Measurements from ENCODE around the gene PSMB5.
"Not testable (repeated sequence)": the region's sequence is repeated elsewhere in the genome, so short reads cannot be mapped to it uniquely, and the experiment has no call there.

Gene PSMB5

GRCh38 chr14:23020143-23021128 is 14.3 kb downstream of the PSMB5 start:
- DNase-seq (ENCODE audit: low read depth in 2 of 3, low spot score in 1 of 3) = no peak

GRCh38 chr14:23018107-23018506 is 16.6 kb downstream of the PSMB5 start:
- no peak for DNase-seq (ENCODE audit: low read depth in 2 of 3, low spot score in 1 of 3)

DNA sequence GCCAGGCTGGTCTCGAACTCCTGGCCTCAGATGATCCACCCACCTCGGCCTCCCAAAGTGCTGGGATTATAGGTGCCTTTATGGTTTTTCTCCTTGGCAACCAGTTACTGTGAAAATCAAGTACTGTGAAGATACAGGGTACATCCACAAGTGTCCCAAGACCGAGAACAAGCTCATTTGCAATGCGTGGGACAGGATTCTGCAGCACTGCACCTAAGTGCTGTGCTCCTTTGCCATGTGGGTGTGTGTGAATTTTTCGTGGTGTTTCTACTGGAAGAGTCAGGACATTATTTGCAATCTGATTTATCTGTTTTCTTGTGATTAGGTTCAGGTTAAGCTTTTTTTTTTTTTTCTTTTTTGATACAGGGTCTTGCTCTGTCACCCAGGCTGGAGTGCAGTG is 17.6 kb downstream of the PSMB5 start:
- DNase-seq (ENCODE audit: low read depth in 2 of 3, low spot score in 1 of 3) = no peak

DNA sequence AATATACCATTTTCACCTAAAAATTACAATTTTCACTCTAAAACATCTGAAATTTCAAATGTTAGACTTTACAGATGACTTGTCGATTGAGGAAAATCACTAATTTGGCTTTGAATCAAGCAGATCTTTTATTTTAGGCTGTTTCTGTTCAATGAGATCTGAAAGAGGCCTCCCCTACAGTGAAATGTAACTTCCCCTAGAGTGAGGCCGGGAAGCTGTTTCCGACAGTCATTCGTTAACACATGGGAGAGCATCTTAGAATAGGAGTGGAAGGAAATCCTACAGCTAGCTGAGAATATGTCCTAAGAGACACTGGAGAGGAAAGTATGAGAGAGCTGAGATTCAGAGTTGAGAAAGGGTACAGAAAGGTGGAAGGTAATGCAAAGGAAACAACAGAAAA is 19.1 kb downstream of the PSMB5 start:
- DNase-seq (ENCODE audit: low read depth in 2 of 3, low spot score in 1 of 3) = no peak

- not testable (repeated sequence) for DNase-seq (ENCODE audit: low read depth in 2 of 3, low spot score in 1 of 3)
Observed at GRCh38 chr14:23013749-23014054, 21.0 kb downstream of the PSMB5 start.

GRCh38 chr14:23013054-23013748 is 21.5 kb downstream of the PSMB5 start:
- no peak for DNase-seq (ENCODE audit: low read depth in 2 of 3, low spot score in 1 of 3)

GRCh38 chr14:23009939-23010726 is 24.6 kb downstream of the PSMB5 start, which contains the start of gene C14orf93:
Gene C14orf93 (minus strand): TSS chr14:23010143. CDS start chr14:22999023, 11,120 bp downstream.
- peak; percentile 63 to 79 (median 74) for DNase-seq (ENCODE audit: low read depth in 2 of 3, low spot score in 1 of 3)

- no peak for DNase-seq (ENCODE audit: low read depth in 2 of 3, low spot score in 1 of 3)
Observed at GRCh38 chr14:23009483-23009938, 25.2 kb downstream of the PSMB5 start.

- DNase-seq (ENCODE audit: low read depth in 2 of 3, low spot score in 1 of 3) = no peak
Observed at GRCh38 chr14:23008831-23009230, 25.9 kb downstream of the PSMB5 start.

GRCh38 chr14:23006544-23007419 is 27.9 kb downstream of the PSMB5 start:
- peak; percentile 94 to 96 (median 95) for DNase-seq (ENCODE audit: low read depth in 2 of 3, low spot score in 1 of 3)

DNA sequence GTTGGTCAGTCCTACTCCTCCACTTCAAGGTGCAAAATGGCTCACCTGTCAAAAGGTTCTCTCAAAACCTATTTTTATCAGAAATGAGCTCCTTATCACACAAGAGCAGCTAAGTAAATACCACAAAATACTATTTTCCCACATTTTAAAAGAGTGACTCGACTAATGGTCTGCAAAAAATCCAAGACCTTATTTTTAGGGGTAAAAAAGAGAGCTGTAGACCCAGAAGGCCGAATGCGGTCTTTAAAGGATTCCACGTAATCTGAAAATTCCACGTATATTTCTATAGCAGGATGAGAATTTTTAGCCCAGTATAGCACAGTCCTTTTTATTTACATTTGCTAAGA is 28.5 kb downstream of the PSMB5 start:
- DNase-seq (ENCODE audit: low read depth in 2 of 3, low spot score in 1 of 3) = no peak

- DNase-seq (ENCODE audit: low read depth in 2 of 3, low spot score in 1 of 3) = no peak
Observed at GRCh38 chr14:23005451-23006187, 29.1 kb downstream of the PSMB5 start.

DNA sequence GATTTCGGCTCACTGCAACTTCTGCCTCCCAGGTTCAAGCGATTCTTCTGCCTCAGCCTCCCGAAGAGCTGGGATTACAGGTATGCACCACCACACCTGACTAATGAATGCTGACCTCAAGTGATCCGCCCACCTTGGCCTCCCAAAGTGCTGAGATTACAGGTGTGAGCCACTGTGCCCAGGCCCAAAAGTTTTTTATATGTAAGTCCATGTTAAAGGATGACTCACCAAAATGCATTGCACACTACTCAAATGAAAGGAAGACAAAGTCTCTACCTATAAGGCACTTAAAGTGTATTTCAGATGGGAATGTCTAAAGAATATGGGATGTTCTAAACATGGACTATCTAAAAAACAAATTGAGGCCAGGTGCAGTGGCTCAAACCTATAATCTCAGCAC is 30.4 kb downstream of the PSMB5 start:
- DNase-seq (ENCODE audit: low read depth in 2 of 3, low spot score in 1 of 3) = not testable (repeated sequence)

- no peak for DNase-seq (ENCODE audit: low read depth in 2 of 3, low spot score in 1 of 3)
Observed at GRCh38 chr14:23002592-23002991, 32.1 kb downstream of the PSMB5 start.

DNA sequence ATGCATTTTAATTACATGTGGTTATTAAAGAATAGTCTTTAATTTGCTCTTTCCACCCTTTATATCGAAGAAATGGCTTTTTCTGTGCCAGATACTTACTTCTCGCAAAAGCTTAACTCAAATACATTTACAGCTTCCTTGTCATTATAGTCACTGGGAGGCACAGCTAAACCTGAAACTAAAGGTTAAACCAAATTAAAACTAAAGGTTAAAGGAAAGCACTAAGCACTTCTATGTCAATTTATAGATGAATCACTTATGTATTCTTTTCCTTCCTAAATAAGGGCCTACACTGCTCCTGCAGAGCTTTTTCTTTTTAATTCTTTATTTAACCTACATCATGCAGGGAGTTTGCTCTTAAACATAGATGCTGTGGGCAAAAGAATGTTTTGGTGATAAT is 33.8 kb downstream of the PSMB5 start:
- DNase-seq (ENCODE audit: low read depth in 2 of 3, low spot score in 1 of 3) = no peak

DNA sequence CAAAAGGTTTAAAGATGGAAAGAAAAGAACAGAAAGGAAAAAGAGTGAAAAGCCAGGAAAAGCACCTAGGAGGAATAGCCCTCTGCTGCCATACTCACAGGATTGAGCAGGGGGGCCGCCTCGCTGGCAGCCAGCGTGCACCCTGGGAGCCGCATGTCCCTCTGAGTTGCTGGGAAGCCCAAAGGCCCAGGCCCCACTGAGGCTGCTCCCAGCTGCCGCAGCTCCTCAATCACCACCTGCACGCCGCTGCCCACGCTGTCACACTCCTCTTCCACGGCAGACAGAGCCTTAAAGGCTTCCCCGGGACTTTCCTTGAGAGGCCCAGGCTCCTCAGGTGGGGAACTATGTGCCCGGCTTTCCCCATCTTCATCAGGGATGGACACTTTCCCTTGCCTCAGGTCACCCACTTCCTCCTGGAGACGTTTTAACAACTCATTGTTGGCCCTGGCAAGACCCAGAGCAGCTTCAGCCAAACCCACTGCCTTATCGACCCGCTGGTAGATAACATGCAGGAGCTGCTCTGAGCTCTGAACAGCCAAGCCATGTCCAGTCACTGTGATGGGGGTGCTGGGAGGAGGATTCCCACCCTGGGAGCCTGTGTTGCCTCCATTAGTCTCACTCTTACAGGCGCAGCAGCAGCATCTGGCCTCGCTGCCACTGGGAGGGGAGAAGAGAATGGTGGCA is 36.2 kb downstream of the PSMB5 start:
- no peak for DNase-seq (ENCODE audit: low read depth in 2 of 3, low spot score in 1 of 3)

DNA sequence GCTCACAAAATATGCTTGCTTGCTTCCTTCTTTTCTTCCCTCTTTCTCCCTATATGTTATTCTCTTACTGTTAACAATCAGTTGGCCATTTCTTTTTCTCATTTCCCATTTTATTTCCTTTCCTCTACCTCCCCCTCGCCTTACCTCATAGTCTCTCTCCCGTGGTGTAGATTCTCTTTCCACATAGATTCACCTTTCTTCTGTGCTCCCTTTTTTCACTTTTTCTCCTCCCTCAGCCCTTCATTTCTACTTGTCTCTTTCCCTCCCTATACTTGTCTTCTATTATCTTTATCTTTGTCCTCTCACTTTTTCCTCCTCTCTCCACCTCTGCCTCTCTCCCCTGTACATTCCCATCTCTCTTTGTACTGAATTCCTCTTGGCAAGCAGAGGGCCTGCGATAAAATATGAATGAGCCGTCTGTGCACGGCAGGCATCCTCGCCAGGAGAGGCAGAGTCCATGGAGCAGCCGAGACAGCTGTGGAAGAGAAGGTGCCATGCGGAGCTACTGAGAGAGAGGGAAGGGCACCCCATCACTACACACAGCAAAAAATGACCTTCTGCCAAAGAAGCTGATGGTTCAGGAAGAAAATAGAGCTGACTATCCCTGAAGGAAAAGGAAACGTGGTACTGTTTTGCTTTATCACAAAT is 36.9 kb downstream of the PSMB5 start:
- no peak for DNase-seq (ENCODE audit: low read depth in 2 of 3, low spot score in 1 of 3)

DNA sequence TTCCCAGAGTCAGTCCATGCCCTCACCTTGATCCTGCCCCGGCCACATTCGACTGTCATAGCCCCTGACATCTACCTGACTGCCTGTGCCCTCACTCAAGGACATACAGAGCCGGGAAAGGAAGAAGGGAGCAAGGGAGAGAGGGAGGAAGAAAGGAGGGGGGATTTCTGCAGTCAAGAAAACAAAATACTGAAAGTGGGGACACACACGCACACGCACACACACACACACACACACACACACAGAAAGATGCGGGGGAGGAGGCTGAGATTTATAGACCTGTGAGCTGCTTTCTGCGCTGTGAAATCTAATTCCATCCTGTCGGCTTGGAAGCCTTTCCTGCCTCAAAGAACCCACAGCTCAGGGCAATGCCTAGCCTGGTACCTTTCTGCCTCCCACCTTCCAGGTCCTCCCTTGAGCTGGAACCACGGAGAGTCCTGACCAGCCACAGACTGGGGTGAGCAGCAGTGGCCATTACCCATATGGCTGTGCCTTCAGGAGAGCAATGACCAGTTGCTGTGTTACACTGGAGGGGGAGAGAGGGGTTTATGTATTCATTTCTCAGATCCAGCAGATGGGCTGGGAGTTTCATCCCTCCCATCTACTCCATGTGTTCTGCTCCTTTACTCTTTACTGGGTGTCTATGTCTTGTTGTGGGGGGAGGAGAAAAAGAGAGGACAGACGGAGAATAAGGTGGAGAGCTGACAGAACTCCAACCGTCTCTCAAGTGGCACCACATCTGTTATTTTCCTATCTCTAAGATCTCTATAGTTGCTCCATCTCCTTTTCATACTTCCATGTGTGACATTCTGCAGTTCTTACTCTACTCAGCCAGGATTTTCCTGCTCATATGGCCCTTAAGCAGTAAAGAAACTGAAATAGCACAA is 37.7 kb downstream of the PSMB5 start:
- no peak for DNase-seq (ENCODE audit: low read depth in 2 of 3, low spot score in 1 of 3)

All from stimulated activated CD4-positive, alpha-beta T cell treated with anti-CD3 and anti-CD28 coated beads, Interleukin-12 subunit alpha, Interleukin-12 subunit beta, amount 100 ng/mL, for 48 hours (primary cell).